Thyroid gland (tissue), 4 donors: ENCODE measurements around the gene TSHZ2. TPM values are rescaled to one million over a fixed set of nuclear protein-coding genes. Genes with fewer than 3 reads are reported as not detected.

Experiments used
- DNase-seq, 2 donors: peaks; one replicate each; pipeline ENCODE4 v3.0.0-alpha.2; 2019
- H3K27ac ChIP-seq, 3 donors: fragments of 200-600 bp; sonication (generic); 1 replicate in 2 of 3; 2 replicates in 1 of 3; pipeline ENCODE4 v1.5.1; 2016 to 2019; ENCODE audit warnings: mild to moderate bottlenecking in 1 of 3, moderate library complexity in 1 of 3
- H3K27me3 ChIP-seq: fragments of 200-600 bp; sonication (generic); one replicate; pipeline ENCODE4 v1.5.1; 2019
- H3K36me3 ChIP-seq, 2 donors: fragments of 200-600 bp; sonication (generic); one replicate each; pipeline ENCODE4 v1.5.1; 2016 to 2019
- H3K4me1 ChIP-seq, 2 donors: fragments of 200-600 bp; sonication (generic); one replicate each; pipeline ENCODE4 v1.5.1; 2017 to 2019
- H3K4me3 ChIP-seq, 3 donors: fragments of 200-600 bp; sonication (generic); replicated peaks in 1 of 3; 1 replicate in 2 of 3; 2 replicates in 1 of 3; pipeline ENCODE4 v1.5.1; 2016; ENCODE audit warnings: mild to moderate bottlenecking in 1 of 3
- H3K9me3 ChIP-seq: fragments of 200-600 bp; sonication (generic); one replicate; pipeline ENCODE4 v1.5.1; 2017
- POLR2A ChIP-seq, 2 donors: fragments of 450-650 bp; IDR thresholded peaks; one replicate each; pipeline ENCODE4 v1.6.1; 2017; ENCODE audit warnings: antibody characterized with exemption in 2 of 2, mild to moderate bottlenecking in 2 of 2, moderate library complexity in 1 of 2
- WGBS, 2 donors: methylation state at CpG; one replicate each; pipeline ENCODE4 v1.1.5; 2017; 5-methylcytosine and 5-hydroxymethylcytosine counted together
- intact Hi-C: fragments of 100-400 bp; cut with DNase I; formaldehyde crosslinking; loops from one replicate; pipeline ENCODE4 v1.15.1; 2023
- total RNA-seq, 4 donors: library from RNA; depleted of rRNA; stranded (reverse); fragments of >200 nt; gene quantifications; one replicate each; pipeline ENCODE4 v1.2.3, GENCODE V29; 2016
- TF ChIP-seq, protein P1 (sequence below), 6 experiments: fragments of 200-600 bp in 3 of 6; fragments of 450-650 bp in 3 of 6; sonication (generic) in 3 of 6; IDR thresholded peaks; one replicate each; pipeline ENCODE4 v1.5.1; 2016 to 2019; ENCODE audit warnings: antibody characterized with exemption in 6 of 6, mild to moderate bottlenecking in 2 of 6, inconsistent platforms in 1 of 6, moderate library complexity in 1 of 6

The TSHZ2 gene
- total RNA-seq, 4 donors from 2014 or later = 11.0 to 27.9 (median 14.0) TPM

- no peak for TF ChIP-seq POLR2A (IDR thresholded peaks at IDR 0.05)
- TF ChIP-seq, protein P1, sequence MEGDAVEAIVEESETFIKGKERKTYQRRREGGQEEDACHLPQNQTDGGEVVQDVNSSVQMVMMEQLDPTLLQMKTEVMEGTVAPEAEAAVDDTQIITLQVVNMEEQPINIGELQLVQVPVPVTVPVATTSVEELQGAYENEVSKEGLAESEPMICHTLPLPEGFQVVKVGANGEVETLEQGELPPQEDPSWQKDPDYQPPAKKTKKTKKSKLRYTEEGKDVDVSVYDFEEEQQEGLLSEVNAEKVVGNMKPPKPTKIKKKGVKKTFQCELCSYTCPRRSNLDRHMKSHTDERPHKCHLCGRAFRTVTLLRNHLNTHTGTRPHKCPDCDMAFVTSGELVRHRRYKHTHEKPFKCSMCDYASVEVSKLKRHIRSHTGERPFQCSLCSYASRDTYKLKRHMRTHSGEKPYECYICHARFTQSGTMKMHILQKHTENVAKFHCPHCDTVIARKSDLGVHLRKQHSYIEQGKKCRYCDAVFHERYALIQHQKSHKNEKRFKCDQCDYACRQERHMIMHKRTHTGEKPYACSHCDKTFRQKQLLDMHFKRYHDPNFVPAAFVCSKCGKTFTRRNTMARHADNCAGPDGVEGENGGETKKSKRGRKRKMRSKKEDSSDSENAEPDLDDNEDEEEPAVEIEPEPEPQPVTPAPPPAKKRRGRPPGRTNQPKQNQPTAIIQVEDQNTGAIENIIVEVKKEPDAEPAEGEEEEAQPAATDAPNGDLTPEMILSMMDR (IDR thresholded peaks at IDR 0.05) = no peak
- DNase-seq = no peak
- Histone ChIP-seq H3K36me3 (no peaks in the 10 kb centered on the region), H3K27me3 (no peaks in the 10 kb centered on the region), H3K4me1 (peaks cover 18 to 22% of the 10 kb centered on the region in 2 donors), H3K27ac (peak overlapping the region; percentile 82 to 93 (median 89)), H3K4me3 (no peak overlapping the region), H3K9me3 (no peaks in the 10 kb centered on the region)
- 13 to 18% methylated on average over 4 of the region's 4 CpGs for WGBS, 2 donors
- intact Hi-C loops = no loop called here
Measured at GRCh38 chr20:53379833-53380120, 407.6 kb downstream of the TSHZ2 start.

GRCh38 chr20:53381568-53382262 is 409.6 kb downstream of the TSHZ2 start:
- no peaks in the 10 kb centered on the region for H3K9me3 ChIP-seq
- H3K4me3 ChIP-seq = no peak overlapping the region
- TF ChIP-seq, protein P1 (IDR thresholded peaks at IDR 0.05) = no peak
- TF ChIP-seq POLR2A (IDR thresholded peaks at IDR 0.05) = no peak
- intact Hi-C loops = no loop called here
- no peaks in the 10 kb centered on the region for H3K36me3 ChIP-seq
- H3K4me1 ChIP-seq = peaks cover 18 to 22% of the 10 kb centered on the region in 2 donors
- H3K27ac ChIP-seq = no peak overlapping the region
- DNase-seq = no peak
- WGBS, 2 donors = 87 to 88% methylated on average over 3 of the region's 3 CpGs
- no peaks in the 10 kb centered on the region for H3K27me3 ChIP-seq

DNA sequence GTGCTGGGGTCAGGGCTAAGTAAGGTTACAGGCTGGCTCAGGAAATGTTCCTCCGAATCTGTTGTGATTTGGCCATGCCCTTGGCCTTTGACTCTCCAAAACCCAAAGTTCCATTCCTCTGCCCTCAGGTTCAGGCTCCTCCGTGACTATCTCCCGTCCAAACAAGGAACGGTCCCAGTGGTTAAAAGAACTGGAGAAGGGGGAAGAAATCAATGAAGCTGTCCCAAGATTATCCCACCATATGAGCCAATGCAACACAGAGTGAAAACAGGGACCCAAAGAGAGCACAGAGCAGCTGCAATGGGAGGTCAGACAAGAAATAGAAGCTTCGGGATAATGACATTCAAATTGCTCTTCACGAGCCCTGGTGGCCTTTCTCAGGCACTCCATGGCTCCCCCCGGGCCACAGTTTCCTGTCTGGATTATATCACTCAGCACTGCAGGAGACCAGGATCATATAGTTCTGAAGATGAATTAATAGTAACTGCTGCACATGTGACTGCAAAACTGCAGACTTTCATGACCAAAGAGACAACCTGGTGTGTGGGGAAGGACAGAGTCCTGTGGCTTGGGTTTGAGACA is 410.2 kb downstream of the TSHZ2 start:
- Histone ChIP-seq H3K27ac (no peak overlapping the region), H3K9me3 (no peaks in the 10 kb centered on the region), H3K36me3 (no peaks in the 10 kb centered on the region), H3K4me3 (no peak overlapping the region), H3K27me3 (no peaks in the 10 kb centered on the region), H3K4me1 (peaks cover 18 to 22% of the 10 kb centered on the region in 2 donors)
- DNase-seq = no peak
- intact Hi-C loops = no loop called here
- TF ChIP-seq, protein P1 (IDR thresholded peaks at IDR 0.05) = no peak
- TF ChIP-seq POLR2A (IDR thresholded peaks at IDR 0.05) = no peak
- 81 to 82% methylated on average over 7 of the region's 7 CpGs for WGBS, 2 donors

GRCh38 chr20:53383916-53384315 is 411.8 kb downstream of the TSHZ2 start:
- H3K27ac ChIP-seq = peak overlapping the region in 1 of 3 donors; percentile 17

GRCh38 chr20:53384392-53384791 is 412.2 kb downstream of the TSHZ2 start:
- peaks cover 11% of the 10 kb centered on the region in 2 donors for H3K4me1 ChIP-seq
- WGBS, 2 donors = 74 to 94% methylated on average over 3 of the region's 3 CpGs
- H3K9me3 ChIP-seq = no peaks in the 10 kb centered on the region
- no peak overlapping the region for H3K4me3 ChIP-seq
- no peaks in the 10 kb centered on the region for H3K27me3 ChIP-seq
- no peak overlapping the region for H3K27ac ChIP-seq
- intact Hi-C loops = no loop called here
- TF ChIP-seq POLR2A (IDR thresholded peaks at IDR 0.05) = no peak
- TF ChIP-seq, protein P1 (IDR thresholded peaks at IDR 0.05) = no peak
- DNase-seq = no peak
- no peaks in the 10 kb centered on the region for H3K36me3 ChIP-seq

More at GRCh38 chr20:53383916-53384315, 411.8 kb downstream of the TSHZ2 start:
- TF ChIP-seq POLR2A (IDR thresholded peaks at IDR 0.05) = no peak
- TF ChIP-seq, protein P1 (IDR thresholded peaks at IDR 0.05) = no peak
- Histone ChIP-seq H3K4me1 (peaks cover 15 to 16% of the 10 kb centered on the region in 2 donors), H3K9me3 (no peaks in the 10 kb centered on the region), H3K27me3 (no peaks in the 10 kb centered on the region), H3K4me3 (no peak overlapping the region), H3K36me3 (no peaks in the 10 kb centered on the region)
- no peak for DNase-seq
- 79 to 80% methylated on average over 8 of the region's 8 CpGs for WGBS, 2 donors
- intact Hi-C loops = no loop called here
